Liver (tissue), 9 donors: Measurements from ENCODE around the gene PSG7. TPM values are rescaled to one million over a fixed set of nuclear protein-coding genes. Genes with fewer than 3 reads are reported as not detected.
"Not testable (repeated sequence)": the region's sequence is repeated elsewhere in the genome, so short reads cannot be mapped to it uniquely, and the experiment has no call there.

ENCODE experiments used
- DNase-seq: peaks from one replicate; pipeline ENCODE4 v3.0.0-alpha.2; 2017; ENCODE audit warnings: low spot score
- H3K27ac ChIP-seq, 2 donors: one replicate each; pipeline ENCODE4 v1.7.0; 2013; ENCODE audit warnings: inconsistent platforms in 2 of 2, low read length in 2 of 2, control low read depth in 1 of 2, low read depth in 1 of 2, mild to moderate bottlenecking in 1 of 2
- H3K27me3 ChIP-seq, 4 donors: one replicate each; pipeline versions ENCODE4 v1.6.1 to v1.7.0; 2013; ENCODE audit warnings: low read length in 3 of 4, inconsistent platforms in 1 of 4, mild to moderate bottlenecking in 1 of 4, moderate library complexity in 1 of 4; ENCODE audit not compliant: control insufficient read depth in 4 of 4, insufficient read depth in 4 of 4
- H3K36me3 ChIP-seq, 4 donors: one replicate each; pipeline versions ENCODE4 v1.6.1 to v1.7.0; 2013; ENCODE audit warnings: low read length in 3 of 4, mild to moderate bottlenecking in 3 of 4, low read depth in 1 of 4, moderate library complexity in 1 of 4; ENCODE audit not compliant: control insufficient read depth in 4 of 4, insufficient read depth in 3 of 4
- H3K4me1 ChIP-seq, 4 donors: one replicate each; pipeline versions ENCODE4 v1.6.1 to v1.7.0; 2013; ENCODE audit warnings: low read length in 3 of 4, mild to moderate bottlenecking in 3 of 4, moderate library complexity in 1 of 4; ENCODE audit not compliant: control insufficient read depth in 4 of 4, insufficient read depth in 4 of 4
- H3K4me3 ChIP-seq, 3 donors: one replicate each; pipeline versions ENCODE4 v1.6.1 to v1.7.0; 2013; ENCODE audit warnings: low read length in 3 of 3, control low read depth in 1 of 3, low read depth in 1 of 3, mild to moderate bottlenecking in 1 of 3
- H3K9ac ChIP-seq, 2 donors: one replicate each; pipeline ENCODE4 v1.7.0; 2013; ENCODE audit warnings: low read length in 2 of 2, mild to moderate bottlenecking in 2 of 2, moderate library complexity in 2 of 2, control low read depth in 1 of 2, low read depth in 1 of 2
- H3K9me3 ChIP-seq, 4 donors: one replicate each; pipeline versions ENCODE4 v1.6.1 to v1.7.0; 2013; ENCODE audit warnings: low read length in 3 of 4; ENCODE audit not compliant: control insufficient read depth in 4 of 4
- CTCF ChIP-seq: fragments of 150-350 bp; IDR thresholded peaks from 2 replicates; pipeline ENCODE4 v1.5.1; 2017; ENCODE audit warnings: improper control_type of control experiment, low read depth, low read length; ENCODE audit not compliant: missing input control
- EGR1 ChIP-seq, 2 donors: IDR thresholded peaks; 2 replicates each; pipeline ENCODE4 v1.6.1; 2016 to 2018; ENCODE audit warnings: antibody characterized with exemption in 2 of 2, low read depth in 2 of 2
- FOXA2 ChIP-seq: IDR thresholded peaks from 2 replicates; pipeline ENCODE4 v1.6.1; 2016; ENCODE audit warnings: antibody characterized with exemption
- GABPA ChIP-seq, 2 donors: IDR thresholded peaks in 1 of 2; conservative IDR thresholded peaks in 1 of 2; 2 replicates each; pipeline ENCODE4 v1.6.1; 2016; ENCODE audit warnings: antibody characterized with exemption in 2 of 2, mild to moderate bottlenecking in 1 of 2, moderate library complexity in 1 of 2
- HNF4A ChIP-seq, 2 donors: conservative IDR thresholded peaks; 2 replicates each; pipeline ENCODE4 v1.6.1; 2016; ENCODE audit warnings: antibody characterized with exemption in 2 of 2, mild to moderate bottlenecking in 2 of 2
- JUND ChIP-seq, 2 donors: IDR thresholded peaks; 2 replicates each; pipeline ENCODE4 v1.6.1; 2016; ENCODE audit warnings: antibody characterized with exemption in 2 of 2
- MAX ChIP-seq: IDR thresholded peaks from 2 replicates; pipeline ENCODE4 v1.6.1; 2016; ENCODE audit warnings: antibody characterized with exemption
- NR2F2 ChIP-seq: IDR thresholded peaks from 2 replicates; pipeline ENCODE4 v1.6.1; 2016; ENCODE audit warnings: antibody characterized with exemption
- REST ChIP-seq: IDR thresholded peaks from 2 replicates; pipeline ENCODE4 v1.6.1; 2016; ENCODE audit warnings: antibody characterized with exemption, mild to moderate bottlenecking
- RXRA ChIP-seq, 2 donors: IDR thresholded peaks; 2 replicates each; pipeline ENCODE4 v1.6.1; 2017 to 2018; ENCODE audit warnings: antibody characterized with exemption in 2 of 2, mild to moderate bottlenecking in 1 of 2
- WGBS: extraction: QIAGEN DNeasy Blood & Tissue Kit; methylation state at CpG from one replicate; pipeline ENCODE4 v1.1.7; 2013; 5-methylcytosine and 5-hydroxymethylcytosine counted together
- polyA plus RNA-seq, 2 donors: library from polyadenylated mRNA; stranded (reverse) in 1 of 2; unstranded in 1 of 2; fragments of 200-250 nt in 1 of 2; fragments of >200 nt in 1 of 2; fragmentation: Nextera tagmentation in 1 of 2; extraction: Ambion mirVana in 1 of 2; gene quantifications; one replicate each; pipeline versions ENCODE4 v1.2.1 to v1.2.3, GENCODE V29; 2013 to 2015
- total RNA-seq, 2 donors: library from RNA; depleted of rRNA; stranded (reverse); fragments of >200 nt; gene quantifications; one replicate each; pipeline ENCODE4 v1.2.3, GENCODE V29; 2014
- donor health status: healthy.
- donor health status: healthy.
- donor health status: healthy.
- donor health status: healthy.
- donor health status: healthy.

PSG7 gene
- total and polyA plus RNA-seq, 4 donors = not detected

- Histone ChIP-seq H3K36me3 (no peaks in the 10 kb centered on the region), H3K27me3 (no peaks in the 10 kb centered on the region), H3K27ac (no peak overlapping the region), H3K9me3 (no peaks in the 10 kb centered on the region), H3K9ac (no peak overlapping the region), H3K4me3 (no peak overlapping the region), H3K4me1 (no peaks in the 10 kb centered on the region)
- DNase-seq = no peak
- no peak for TF ChIP-seq RXRA (IDR thresholded peaks at IDR 0.05)
- TF ChIP-seq MAX = no peak
- TF ChIP-seq HNF4A (conservative IDR thresholded peaks at IDR 0.05) = no peak
- no peak for TF ChIP-seq REST
- no peak for TF ChIP-seq FOXA2
- no peak for TF ChIP-seq GABPA (IDR thresholded peaks at IDR 0.05 in 1 of 2, conservative IDR thresholded peaks at IDR 0.05 in 1 of 2)
- no peak for TF ChIP-seq NR2F2
- no peak for TF ChIP-seq EGR1 (IDR thresholded peaks at IDR 0.05; ENCODE audit: low read depth in 2 of 2)
- 77% methylated on average over 2 of the region's 2 CpGs for WGBS
These were observed 28.2 kb upstream of the PSG7 start for GRCh38 chr19:42965176-42965575.

GRCh38 chr19:42961119-42961518 is 24.1 kb upstream of the PSG7 start:
- no peak for DNase-seq
- no peaks in the 10 kb centered on the region for H3K36me3 ChIP-seq
- no peaks in the 10 kb centered on the region for H3K4me1 ChIP-seq
- no peak overlapping the region for H3K27ac ChIP-seq
- WGBS = 68% methylated on average over 6 of the region's 6 CpGs
- TF ChIP-seq JUND (IDR thresholded peaks at IDR 0.05) = no peak
- TF ChIP-seq REST = no peak
- no peak for TF ChIP-seq CTCF
- no peak overlapping the region for H3K4me3 ChIP-seq
- H3K9ac ChIP-seq = no peak overlapping the region
- no peaks in the 10 kb centered on the region for H3K27me3 ChIP-seq
- H3K9me3 ChIP-seq = no peaks in the 10 kb centered on the region

GRCh38 chr19:42952126-42952525 is 15.1 kb upstream of the PSG7 start:
- not testable (repeated sequence) for H3K27ac ChIP-seq, H3K36me3 ChIP-seq, H3K27me3 ChIP-seq, DNase-seq, H3K4me1 ChIP-seq, H3K4me3 ChIP-seq, H3K9ac ChIP-seq, H3K9me3 ChIP-seq
- WGBS = 56% methylated on average over 4 of the region's 4 CpGs

GRCh38 chr19:42951476-42951875 is 14.5 kb upstream of the PSG7 start:
- not testable (repeated sequence) for H3K4me3 ChIP-seq, H3K9me3 ChIP-seq, H3K27me3 ChIP-seq, H3K4me1 ChIP-seq, DNase-seq, H3K36me3 ChIP-seq, H3K9ac ChIP-seq, H3K27ac ChIP-seq
- 65% methylated on average over 2 of the region's 2 CpGs for WGBS
